ACHN (cell line): ENCODE results near the gene AGBL3.
"Not testable (repeated sequence)": the region's sequence is repeated elsewhere in the genome, so short reads cannot be mapped to it uniquely, and the experiment has no call there.

Experiments
- DNase-seq: peaks from one replicate; pipeline ENCODE4 v3.0.0-alpha.2; 2015
- in situ Hi-C: cut with HindIII; loops from 2 replicates; pipeline ENCODE4 v1.10.0; 2017; ENCODE audit warnings: low sequenced_read_pairs, low pct_ligation_motif_present, low pct_unique_long_range_greater_than_20kb

AGBL3 gene

GRCh38 chr7:135109562-135109961, 123.3 kb downstream of the AGBL3 start:
- in situ Hi-C loops = no loop called here
- DNase-seq = no peak

- in situ Hi-C loops = no loop called here
- DNase-seq = no peak
Observed at GRCh38 chr7:135109976-135110375, 123.7 kb downstream of the AGBL3 start.

- no peak for DNase-seq
- in situ Hi-C loops = no loop called here
Observed at GRCh38 chr7:135111379-135111778, 125.1 kb downstream of the AGBL3 start.

- DNase-seq = no peak
- in situ Hi-C loops = no loop called here
Observed at GRCh38 chr7:135114622-135115021, 128.3 kb downstream of the AGBL3 start.

- in situ Hi-C loops = no loop called here
- DNase-seq = no peak
Observed at GRCh38 chr7:135117096-135117495, 130.8 kb downstream of the AGBL3 start.

- no peak for DNase-seq
- in situ Hi-C loops = no loop called here
Observed at GRCh38 chr7:135121868-135122267, 135.6 kb downstream of the AGBL3 start.

- in situ Hi-C loops, DNase-seq: not testable (repeated sequence)
Observed at GRCh38 chr7:135124631-135125030, 138.3 kb downstream of the AGBL3 start.

GRCh38 chr7:135128931-135129330, 142.6 kb downstream of the AGBL3 start:
- DNase-seq = no peak
- in situ Hi-C loops = no loop called here

- in situ Hi-C loops = no loop called here
- DNase-seq = no peak
Observed at GRCh38 chr7:135129579-135129978, 143.3 kb downstream of the AGBL3 start.

GRCh38 chr7:135143885-135144668, 157.8 kb downstream of the AGBL3 start:
- in situ Hi-C loops = no loop called here

GRCh38 chr7:135147341-135147898, 161.1 kb downstream of the AGBL3 start:
- DNase-seq = peak; percentile 57
- in situ Hi-C loops = no loop called here

More at GRCh38 chr7:135143885-135144668, 157.8 kb downstream of the AGBL3 start:
- DNase-seq = no peak

GRCh38 chr7:135147899-135148721, 161.8 kb downstream of the AGBL3 start, which contains the start of gene TMEM140:
Gene TMEM140 (plus strand): TSS chr7:135148072. CDS start chr7:135164442, 16,370 bp downstream.
- in situ Hi-C loops = no loop called here
- peak; percentile 85 for DNase-seq

GRCh38 chr7:135150072-135150782, 163.9 kb downstream of the AGBL3 start:
- in situ Hi-C loops = loop anchor here (25.0 kb wide), 1 partner anchor 163 kb away; the partner anchor contains the start of gene AGBL3
- no peak for DNase-seq

GRCh38 chr7:135151132-135151531, 164.8 kb downstream of the AGBL3 start:
- no peak for DNase-seq
- in situ Hi-C loops = loop anchor here (25.0 kb wide), 1 partner anchor 164 kb away; the partner anchor contains the start of gene AGBL3

GRCh38 chr7:135151533-135151932, 165.2 kb downstream of the AGBL3 start:
- DNase-seq = no peak

GRCh38 chr7:135152442-135152841, 166.1 kb downstream of the AGBL3 start:
- DNase-seq = no peak
- in situ Hi-C loops = loop anchor here (25.0 kb wide), 1 partner anchor 165 kb away; the partner anchor contains the start of gene AGBL3

More at GRCh38 chr7:135151533-135151932, 165.2 kb downstream of the AGBL3 start:
- in situ Hi-C loops = loop anchor here (25.0 kb wide), 1 partner anchor 164 kb away; the partner anchor contains the start of gene AGBL3

GRCh38 chr7:135154734-135155133, 168.4 kb downstream of the AGBL3 start:
- no peak for DNase-seq
- in situ Hi-C loops = loop anchor here (25.0 kb wide), 1 partner anchor 167 kb away; the partner anchor contains the start of gene AGBL3

GRCh38 chr7:135156290-135156689, 170.0 kb downstream of the AGBL3 start:
- in situ Hi-C loops = loop anchor here (25.0 kb wide), 1 partner anchor 169 kb away; the partner anchor contains the start of gene AGBL3
- DNase-seq = no peak
